Stimulated activated CD4-positive, alpha-beta T cell treated with anti-CD3 and anti-CD28 coated beads, TNF-alpha, amount 100 ng/mL, for 48 hours (primary cell): ENCODE data around the gene TACC3.
A peak's percentile ranks its signal among the peaks of the same experiment; 100 is the strongest.
"Not testable (repeated sequence)": the region's sequence is repeated elsewhere in the genome, so short reads cannot be mapped to it uniquely, and the experiment has no call there.

ENCODE experiments used
- DNase-seq, 3 donors: peaks; one replicate each; pipeline ENCODE4 v3.0.0-alpha.2; 2020; ENCODE audit warnings: low read depth in 3 of 3

The TACC3 gene

DNA sequence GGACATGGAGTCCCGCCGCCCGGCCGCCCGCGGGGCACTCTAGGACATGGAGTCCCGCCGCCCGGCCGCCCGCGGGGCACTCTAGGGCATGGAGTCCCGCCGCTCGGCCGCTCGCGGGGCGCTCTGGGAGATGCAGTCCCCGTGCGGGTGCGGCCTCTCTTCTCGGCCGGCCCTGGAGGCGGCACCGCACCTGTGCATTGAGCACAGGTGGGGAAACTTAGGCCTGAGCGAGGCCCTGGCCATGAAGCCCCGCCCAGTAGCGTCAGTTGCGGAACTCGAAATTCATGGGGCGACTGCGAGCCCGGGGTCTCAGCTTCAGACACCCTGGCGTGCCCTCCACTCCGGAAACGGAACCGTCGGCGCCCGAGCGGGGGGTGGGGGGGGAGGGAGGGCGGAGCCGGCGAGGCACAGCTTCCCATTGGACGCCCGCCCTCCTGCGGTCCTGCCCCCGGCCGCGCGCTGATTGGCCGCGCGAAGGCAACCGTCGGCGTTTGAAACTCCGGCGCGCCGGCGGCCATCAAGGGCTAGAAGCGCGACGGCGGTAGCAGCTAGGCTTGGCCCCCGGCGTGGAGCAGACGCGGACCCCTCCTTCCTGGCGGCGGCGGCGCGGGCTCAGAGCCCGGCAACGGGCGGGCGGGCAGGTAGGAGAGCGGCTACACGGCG, at the start of gene TACC3, which contains the start of gene TMEM129:
Gene TACC3, plus strand, starts transcription at position 519 of the 663 bp plus-strand sequence. CDS start 1,901 bp downstream, outside the sequence.
Gene TMEM129, minus strand, starts transcription at position 321 of the 663 bp plus-strand sequence. CDS start 486 bp downstream, outside the sequence.
- DNase-seq: peak; percentile 87 to 92 (median 89)

DNA sequence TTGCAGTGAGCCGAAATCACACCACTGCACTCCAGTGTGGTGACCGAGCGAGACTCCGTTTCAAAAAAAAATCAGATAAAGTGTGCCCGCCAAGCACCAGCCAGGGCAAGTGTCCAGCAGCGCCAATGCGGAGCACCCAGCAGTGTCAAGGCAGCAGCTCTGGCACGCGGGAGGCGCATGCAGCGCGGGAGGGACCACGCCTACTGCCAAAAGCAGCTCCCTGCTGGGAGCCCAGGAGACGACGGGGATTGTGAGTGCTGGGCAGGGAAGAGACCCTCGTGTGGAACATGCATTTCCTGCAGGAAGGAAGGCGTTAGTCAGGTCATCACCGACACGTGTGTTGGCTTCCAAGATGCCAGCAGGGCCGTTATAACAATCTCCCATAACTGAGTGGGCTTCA, 47.6 kb upstream of the TACC3 start:
- no peak for DNase-seq

DNA sequence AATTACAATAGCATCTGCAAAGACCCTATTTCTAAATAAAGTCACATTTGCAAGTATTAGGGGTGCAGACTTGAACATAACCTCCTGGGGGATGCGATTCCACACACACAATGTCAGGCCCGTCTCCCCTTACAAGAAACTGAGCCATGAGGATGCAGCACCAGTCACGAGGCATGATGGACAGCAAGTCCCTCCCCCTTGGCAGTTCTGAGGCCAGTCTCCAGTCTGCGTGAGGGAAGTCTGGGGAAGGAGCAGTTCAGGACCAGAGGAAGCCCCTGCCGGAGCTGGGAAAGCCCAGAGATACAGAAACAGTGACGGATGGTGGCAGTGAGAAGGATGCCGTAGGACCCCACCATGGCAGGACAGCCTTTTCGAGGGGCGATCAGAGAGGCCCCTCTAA, 46.6 kb upstream of the TACC3 start:
- DNase-seq: no peak

DNA sequence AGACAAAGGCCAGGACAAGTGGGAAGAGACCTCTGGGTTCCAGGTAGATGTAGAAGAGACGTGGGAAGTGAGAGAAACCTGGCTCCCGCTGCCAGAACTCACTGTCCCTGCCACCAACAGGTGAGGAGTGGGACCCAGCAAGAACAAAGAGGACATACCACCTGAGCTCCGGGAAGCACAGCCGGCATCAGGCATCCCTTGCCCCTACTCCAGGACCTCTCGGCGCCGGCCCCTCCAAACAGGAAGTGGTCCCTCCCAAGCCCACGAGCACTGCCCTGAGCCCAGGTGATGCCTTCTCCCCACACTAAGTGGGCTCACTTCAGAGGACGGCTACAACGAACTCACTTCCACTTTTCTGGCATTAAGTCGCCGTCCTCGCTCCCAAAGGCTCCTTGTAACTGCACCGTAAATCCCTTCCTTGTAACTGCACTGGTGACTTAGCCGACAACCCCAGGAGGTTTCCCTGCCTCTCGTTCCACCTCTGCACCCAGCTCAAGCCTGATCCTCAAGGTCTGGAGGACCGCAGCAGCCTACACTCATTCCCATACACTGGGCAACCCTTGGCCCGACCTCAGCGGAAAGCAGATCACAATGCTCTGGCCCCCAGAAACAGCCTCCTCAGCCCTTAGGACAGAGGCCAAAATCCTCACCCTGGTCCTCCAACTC, 46.1 kb upstream of the TACC3 start:
- DNase-seq: no peak

DNA sequence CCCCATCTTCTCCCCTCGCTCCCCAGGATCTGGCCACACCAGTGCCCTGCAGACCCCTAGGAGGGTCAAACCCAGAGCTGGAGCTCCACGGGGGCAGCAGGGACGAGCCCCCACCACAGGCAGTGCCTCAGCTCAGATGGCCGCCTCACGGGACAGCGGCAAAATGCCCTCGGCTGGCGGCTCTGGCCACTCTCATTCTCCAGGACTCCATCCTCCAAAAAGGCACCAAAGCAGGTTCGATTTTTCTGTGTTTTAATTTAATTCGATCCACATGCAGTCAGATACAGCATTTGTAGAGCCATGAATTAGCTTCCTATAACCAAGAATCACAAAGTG, 45.6 kb upstream of the TACC3 start:
- DNase-seq: no peak

DNA sequence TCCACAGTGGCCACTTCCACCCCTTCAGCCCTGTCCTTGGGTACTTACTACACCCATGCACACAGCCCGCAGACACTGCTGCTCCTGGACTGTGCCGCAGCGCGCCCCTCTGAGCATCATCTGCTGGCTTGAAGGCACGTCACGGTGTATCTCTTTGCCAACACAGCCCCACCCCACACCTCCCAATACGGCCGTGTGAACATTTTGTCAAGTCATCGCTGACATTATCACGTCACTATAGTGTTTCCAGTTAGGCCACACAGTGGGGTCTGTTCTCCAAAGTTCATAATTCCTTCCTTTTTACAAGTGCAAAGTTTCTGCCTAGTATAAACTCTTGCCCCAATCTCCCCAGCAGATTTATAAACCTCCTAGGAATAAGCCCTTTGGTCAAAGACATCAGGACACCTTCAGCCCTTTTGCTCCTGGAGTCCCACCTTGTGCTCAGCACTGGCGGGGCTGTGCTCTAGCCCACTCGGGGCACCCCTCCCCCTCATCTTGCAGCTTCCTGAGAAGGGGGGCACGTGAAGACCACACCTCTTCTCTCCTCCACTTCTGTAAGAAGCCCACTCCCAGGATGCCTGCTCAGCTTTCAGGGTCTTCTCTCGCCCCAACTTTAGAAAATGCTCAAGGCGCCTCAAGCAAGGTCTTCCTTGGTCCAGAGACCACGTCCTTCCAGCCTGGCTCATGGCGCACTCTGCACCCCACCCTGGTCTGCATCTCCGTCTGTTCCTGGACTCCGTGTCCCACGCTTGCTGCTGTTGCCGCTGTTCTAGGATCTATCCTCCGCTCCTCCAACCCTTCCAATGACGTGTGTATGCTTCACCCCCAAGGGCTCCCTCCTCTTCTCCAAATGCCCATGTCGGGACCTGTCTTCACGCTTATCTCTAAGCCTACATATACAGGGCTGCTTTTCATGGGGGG, 44.5 kb upstream of the TACC3 start:
- DNase-seq: no peak

DNA sequence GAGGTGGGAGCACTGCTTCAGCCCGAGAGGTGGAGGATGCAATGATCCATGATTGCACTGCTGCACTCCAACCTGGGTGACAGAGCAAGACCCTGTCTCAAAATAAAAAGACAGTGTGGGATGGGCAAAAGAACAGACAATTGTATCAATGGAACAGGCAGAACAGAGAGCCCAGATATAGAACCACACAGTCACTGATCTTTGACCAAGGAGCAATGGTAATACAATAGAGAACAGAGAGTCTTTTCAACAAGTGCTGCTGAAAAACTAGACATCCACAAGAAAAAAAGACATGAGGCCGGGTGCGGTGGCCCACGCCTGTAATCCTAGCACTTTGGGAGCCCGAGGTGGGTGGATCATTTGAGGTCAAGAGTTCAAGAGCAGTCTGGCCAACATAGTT, 43.1 kb upstream of the TACC3 start:
- DNase-seq: no peak

DNA sequence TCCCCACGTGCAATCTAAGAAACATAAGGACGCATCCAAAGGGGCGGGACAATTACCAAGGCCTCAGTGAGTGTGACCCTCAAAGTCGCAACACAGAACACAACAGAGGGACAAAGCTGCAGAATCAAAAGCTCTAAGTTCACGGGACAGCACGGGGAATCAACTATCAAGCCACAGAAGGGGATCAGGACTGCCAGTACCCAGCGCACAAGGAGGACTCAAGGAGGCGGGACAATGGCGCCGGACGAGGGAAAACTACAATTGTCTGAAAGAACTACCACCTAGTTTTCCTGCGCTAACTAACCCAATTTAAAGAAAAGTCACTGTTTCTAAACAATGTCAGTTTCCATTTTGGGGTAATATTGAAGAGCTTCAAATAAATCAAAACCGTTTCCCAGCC, 38.5 kb upstream of the TACC3 start:
- DNase-seq: no peak

DNA sequence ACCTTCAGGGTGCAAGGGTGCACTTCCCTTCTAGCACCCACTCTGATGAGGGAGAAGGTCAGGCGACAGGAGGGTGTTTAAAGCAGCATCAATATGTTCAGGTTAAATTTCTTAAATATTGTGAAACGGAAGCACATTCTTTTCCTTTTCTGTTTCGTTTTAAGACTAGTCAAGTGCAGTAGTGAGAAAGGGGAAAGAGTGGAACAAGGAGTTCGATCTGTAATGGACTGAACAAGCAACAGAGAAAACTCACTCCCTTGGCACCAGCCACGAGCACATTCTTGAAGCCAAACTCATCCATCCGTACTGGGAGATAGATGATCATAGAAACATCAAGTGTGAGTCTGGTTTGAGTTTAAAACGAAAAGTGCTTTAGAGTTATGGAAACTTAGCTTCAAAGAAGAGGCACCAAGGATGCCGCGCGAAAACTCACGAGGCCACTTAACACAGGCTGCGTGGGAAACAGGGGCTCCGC, 38.0 kb upstream of the TACC3 start:
- no peak for DNase-seq

DNA sequence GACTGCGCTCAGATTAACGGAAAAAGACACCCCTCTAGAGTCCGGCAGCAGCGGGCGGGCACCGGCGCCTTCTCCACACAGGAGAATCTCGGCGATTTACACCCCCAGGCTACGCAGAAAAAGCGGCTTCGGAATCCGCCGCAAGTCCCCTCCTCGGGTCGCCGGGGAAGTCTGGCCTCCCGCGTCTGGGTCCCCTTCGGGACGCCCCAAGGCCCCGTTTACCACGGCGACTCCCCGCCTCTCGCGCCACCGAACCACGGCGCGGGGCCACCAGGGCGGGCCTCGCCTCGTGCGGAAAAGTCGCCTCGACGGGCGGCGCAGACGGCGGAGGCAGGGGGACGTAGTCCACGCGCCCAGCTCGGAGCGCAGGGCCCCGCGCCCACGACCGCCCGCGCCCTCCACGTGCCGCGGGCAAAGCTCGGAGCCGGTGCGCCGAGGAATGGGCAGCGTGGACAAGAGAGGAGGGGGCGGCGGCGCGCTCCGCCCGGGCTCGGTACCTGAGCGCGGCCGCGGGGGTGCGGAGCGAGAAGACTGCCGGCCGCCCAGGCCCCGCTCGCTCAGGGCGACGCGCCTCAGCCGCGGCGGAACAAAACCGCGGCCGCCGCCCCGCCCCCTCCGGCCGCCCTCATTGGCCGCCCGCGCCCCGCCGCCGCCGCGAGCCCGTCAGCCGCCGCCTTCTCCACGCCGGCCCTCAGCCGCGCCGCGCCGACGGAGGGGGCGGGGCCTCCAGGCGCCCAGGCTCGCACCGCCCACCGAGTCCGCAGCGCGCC, 37.4 kb upstream of the TACC3 start, which contains the start of gene FAM53A:
Gene FAM53A, minus strand, starts transcription at position 578 of the 770 bp plus-strand sequence. CDS start 15,572 bp downstream, outside the sequence.
- DNase-seq: peak in 1 of 3 donors; percentile 19

DNA sequence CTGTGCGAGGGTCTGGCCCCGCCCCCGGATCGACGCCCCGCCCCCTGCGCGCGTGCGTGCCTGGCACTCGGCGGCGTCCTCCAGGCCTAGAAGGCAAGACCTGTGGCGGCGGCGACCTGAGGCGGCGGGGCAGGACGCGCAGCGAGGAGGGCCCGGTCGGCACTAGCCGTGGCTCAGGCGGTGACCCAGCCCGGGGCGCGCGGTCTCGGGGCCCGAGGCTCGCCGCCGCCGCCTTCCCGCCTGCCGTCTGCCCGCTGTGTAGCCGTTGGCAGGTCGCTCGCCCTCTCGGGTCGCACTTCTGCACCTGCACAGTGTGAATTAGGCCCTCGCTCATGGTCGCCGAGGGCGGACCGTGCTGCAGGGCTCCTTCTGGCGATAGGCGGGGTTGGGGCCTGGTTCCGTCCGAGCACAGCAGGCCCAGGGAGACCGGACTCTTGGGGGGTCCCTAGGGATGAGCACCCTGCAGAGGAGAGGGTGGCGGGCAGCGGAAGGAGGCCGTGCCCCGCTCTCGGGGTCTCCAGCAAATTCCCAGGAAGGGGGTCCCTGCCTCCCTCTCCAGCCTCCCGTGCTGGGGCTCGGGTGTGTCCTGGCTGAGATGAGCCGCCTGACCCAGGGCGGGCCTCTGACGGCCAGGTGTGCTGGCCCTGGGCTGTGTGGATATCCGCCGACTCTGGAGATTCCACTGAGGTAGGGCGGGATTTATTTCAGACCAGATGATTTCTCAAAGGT, 36.7 kb upstream of the TACC3 start:
- DNase-seq: peak; percentile 88 to 96 (median 94)

DNA sequence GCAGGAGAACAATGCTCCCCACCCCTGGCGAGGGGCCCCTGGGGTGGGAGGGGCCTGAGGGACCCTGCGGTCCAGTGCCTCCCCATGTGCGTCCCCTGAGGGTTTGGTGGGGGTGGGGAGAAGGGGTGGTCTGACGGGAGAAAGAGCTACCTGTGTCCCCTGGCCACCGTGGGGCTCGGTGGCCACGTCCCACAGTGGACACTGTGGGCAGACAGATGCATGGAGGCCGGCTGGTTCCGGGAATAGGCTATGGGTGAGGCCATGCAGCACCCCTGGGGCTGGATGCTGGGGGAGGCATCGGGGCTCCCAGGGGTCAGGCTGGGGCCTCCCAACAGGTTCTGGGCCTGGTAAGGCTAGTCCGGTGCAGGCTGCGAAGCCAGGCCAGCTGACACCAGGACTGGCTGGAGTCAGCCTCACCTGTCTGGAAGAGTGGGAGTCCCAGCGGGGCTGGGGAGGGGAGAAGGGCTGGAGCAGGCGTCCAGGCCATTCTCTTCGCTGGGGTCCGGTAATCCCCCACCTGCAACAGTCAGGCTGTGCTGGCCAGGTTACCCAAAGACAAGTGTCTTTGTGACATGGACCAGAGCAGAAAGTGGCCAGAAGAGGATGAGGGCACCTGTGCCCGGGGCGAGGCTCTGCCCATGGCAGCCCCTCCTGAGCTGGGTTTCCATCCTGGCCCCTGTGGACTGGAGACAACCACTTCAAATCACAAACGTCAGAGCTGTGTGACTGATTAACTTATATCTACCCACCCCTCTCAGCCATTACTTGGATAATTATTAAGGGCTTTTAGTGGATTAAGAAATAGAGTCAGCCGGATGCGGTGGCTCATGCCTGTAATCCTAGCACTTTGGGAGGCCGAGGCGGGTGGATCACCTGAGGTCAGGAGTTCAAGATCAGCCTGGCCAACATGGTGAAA, 35.8 kb upstream of the TACC3 start:
- no peak for DNase-seq

DNA sequence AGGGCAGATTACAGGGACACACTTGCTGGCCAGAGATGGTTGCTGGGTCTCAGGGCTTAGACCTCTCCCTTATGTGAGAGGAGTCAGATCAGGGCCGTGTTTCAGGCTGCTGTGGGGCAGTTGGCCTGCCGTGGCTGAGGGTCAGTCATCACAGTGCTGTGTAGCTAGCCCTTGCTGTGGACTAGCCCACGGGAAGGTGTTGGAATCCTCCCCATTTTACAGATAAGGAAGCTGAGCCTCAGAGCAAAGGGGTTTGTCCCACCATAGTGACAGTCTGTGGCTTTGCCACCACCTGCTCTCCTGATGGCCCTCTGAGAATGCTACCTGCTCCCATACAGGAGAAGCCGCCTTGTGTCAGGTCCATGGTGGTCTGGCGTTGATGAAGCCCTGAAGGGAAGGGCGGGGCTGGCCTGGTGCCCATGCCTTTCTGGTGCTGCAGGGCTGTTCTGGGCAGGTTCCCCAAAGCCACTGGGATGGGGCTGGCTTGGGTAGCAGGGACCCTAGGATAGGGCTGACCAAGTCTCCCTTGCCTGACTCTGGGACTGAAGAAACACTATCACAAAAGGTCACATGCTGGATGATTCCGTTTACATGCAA, 34.8 kb upstream of the TACC3 start:
- no peak for DNase-seq

DNA sequence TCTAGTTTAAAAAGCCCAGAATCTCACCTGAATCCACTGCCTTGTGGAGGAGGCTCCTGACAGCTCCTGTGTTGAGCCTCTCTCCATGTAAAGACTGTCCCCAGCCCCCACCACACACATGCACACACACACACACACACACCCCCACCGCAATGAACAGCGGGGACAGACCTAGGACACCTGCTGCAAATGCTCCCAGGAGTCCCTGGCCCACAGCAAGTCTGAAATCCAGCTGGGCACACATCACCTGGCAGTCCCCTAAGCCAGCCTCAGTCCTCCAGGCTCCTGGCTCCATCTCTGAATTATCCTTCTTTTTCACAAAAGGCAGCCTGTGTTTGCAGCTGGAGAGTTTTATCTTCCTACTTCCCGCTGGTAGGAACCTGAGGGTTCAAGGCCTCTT, 30.6 kb upstream of the TACC3 start:
- DNase-seq: no peak

DNA sequence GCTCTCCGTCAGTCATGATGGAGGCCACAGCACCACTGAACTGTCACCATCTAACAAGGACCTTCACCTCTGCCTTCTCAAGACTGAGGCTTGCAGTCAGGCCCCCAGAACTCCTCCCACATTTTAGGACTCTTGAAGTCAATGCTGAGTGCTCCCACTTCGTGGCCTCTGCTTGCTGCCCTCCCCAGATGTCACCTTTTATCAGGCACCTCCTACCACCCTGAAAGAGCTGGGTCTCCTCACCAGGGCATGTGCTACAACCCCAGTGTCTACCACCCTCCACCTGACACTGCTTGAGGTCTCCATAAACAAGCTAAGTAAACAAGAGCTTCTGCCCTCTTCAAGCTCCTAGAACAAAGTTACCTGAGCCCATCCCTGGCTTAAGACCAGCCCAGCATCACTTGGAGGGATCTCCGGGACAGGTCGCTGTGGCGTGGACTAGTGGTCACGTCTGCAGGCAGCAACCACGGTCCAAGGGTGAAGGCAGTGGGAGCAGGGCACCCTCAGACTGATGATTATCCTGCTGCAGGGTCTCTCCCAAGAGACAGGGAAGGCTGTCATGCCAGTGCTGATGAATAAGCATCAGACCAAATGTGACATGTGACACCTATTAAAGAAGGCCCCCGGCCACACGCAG, 29.5 kb upstream of the TACC3 start:
- DNase-seq: no peak

DNA sequence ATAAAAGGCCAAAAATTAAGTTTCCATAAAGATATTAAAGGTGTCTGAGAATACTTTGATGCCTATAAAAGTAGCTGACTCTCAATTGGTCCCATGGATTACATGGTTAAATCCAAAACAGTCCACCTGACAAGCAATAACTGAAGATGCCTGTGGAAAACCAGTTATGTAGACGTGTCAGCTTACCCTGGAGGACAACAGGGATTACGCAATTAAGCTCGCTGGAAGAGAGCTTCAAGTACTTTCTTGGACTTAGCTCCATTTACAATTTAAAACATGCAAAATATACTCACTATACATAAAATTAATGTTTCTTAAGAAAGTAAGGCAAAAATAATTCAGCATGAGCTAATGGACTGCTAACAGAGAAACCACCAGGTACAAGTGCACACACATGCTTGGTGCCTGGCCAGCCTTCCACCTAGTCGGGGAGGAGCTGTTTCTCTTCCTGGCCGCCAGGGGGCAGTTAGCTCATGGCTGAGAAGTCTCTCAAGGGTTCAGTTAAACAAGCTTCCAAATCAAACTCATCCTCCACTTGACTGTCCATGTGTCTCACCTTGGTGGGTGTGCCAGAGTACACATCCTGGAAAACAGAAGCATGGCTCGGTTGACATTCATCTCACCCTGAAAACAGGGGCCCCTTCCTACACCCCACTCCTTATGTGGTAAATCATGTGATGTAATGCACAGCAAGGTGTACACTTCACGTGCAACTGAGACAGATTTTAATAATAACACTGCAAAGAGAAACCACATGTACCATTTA, 28.0 kb upstream of the TACC3 start:
- peak; percentile 56 to 71 (median 57) for DNase-seq

DNA sequence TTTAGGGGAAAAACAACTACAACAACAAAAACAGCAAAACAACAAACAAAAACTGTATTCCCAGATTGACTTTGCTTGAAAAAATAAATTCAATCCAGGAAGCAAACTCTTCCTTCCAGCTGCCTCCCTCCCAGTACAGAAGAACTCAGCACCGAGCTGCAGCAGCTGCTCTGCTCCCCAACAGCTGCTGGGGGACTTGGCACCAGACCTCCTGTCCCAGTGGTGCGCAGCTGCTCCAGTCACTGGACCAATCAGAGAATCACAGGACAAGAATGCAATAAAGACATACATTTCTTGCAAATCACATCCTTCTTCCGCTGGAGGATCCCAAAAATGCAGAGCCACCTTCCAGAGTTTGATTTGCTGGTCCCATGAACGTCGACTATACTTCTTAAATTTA, 25.4 kb upstream of the TACC3 start:
- DNase-seq: no peak

DNA sequence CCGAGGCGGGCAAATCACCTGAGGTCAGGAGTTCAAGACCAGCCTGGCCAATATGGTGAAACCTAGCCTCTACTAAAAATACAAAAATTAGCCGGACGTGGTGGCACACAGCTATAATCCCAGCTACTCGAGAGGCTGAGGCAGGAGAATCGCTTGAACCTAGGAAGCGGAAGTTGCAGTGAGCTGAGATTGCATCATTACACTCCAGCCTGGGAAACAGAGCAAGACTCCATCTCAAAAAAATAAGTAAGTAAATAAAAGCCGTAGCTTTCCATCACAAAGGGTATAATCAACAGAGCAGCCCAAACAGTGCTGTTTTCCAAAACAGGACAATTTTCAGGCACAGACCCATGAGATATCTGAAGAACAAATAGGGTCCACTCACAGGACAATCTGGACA, 19.6 kb upstream of the TACC3 start:
- DNase-seq: not testable (repeated sequence)
